Nephron (organoid): ENCODE measurements around the gene AXIN1.

ENCODE experiments used
- H3K27ac Mint-ChIP-seq, 3 experiments: 2 replicates each; pipeline ENCODE4 v1.8.0; 2020; ENCODE audit warnings: mixed read lengths in 3 of 3, mild to moderate bottlenecking in 2 of 3, moderate library complexity in 1 of 3
- H3K27me3 Mint-ChIP-seq: 2 replicates; pipeline ENCODE4 v1.8.0; 2021; ENCODE audit warnings: low read depth, mild to moderate bottlenecking, moderate library complexity, mixed read lengths
- H3K36me3 Mint-ChIP-seq: 2 replicates; pipeline ENCODE4 v1.8.0; 2020; ENCODE audit warnings: low read depth, mixed read lengths
- H3K4me1 Mint-ChIP-seq: 2 replicates; pipeline ENCODE4 v1.8.0; 2020; ENCODE audit warnings: mixed read lengths
- H3K4me3 Mint-ChIP-seq, 3 experiments: 2 replicates each; pipeline ENCODE4 v1.8.0; 2020; ENCODE audit warnings: mild to moderate bottlenecking in 3 of 3, mixed read lengths in 3 of 3, moderate library complexity in 2 of 3
- H3K9me3 Mint-ChIP-seq: 2 replicates; pipeline ENCODE4 v1.8.0; 2020; ENCODE audit warnings: mixed read lengths
- TF ChIP-seq, protein P1 (sequence below), 3 experiments: fragments of 200-600 bp; sonication (generic); IDR thresholded peaks; one replicate each; pipeline ENCODE4 v1.5.0; 2021; ENCODE audit warnings: antibody characterized with exemption in 3 of 3; ENCODE audit not compliant: unreplicated experiment in 3 of 3

AXIN1 gene

DNA sequence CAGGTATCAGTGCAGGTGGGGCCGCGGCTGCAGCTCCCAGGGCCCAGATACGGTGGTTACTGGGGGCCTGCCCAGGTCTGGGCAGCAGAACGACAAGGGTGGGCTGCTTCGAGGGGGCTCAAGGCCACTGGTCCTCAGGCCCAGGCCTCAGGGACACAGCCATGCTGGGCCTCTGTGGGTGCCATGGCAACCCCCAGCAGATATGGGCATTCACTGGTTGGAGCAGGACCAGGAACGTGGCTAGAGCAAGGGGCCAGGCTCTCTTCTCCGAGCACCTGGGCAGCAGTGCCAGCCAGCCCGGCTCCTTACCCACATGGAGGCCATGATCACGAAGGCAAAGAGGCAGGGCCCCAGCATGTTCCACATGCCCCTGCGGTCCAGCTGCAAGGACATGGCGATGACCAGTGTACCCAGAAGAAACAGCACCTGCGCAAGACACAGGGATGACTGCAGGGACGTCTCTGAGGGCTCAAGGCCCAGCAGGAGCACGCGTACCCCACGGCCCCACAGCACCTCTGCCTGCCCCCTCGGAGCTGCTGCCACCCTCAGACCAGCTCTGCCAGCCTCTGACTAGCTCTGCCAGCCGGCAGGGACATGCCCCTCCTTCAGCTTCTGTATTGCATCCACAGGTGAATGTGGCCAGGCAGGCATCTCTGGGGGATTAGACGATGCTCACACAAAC is 19.9 kb upstream of the AXIN1 start:
- Mint-ChIP-seq H3K9me3 (no peaks in the 10 kb centered on the region), H3K27ac (no peak overlapping the region), H3K36me3 (peaks cover 4% of the 10 kb centered on the region), H3K27me3 (no peaks in the 10 kb centered on the region), H3K4me3 (peak overlapping the region in 1 of 3 experiments; percentile 26), H3K4me1 (peaks cover 13% of the 10 kb centered on the region)
- TF ChIP-seq, protein P1, sequence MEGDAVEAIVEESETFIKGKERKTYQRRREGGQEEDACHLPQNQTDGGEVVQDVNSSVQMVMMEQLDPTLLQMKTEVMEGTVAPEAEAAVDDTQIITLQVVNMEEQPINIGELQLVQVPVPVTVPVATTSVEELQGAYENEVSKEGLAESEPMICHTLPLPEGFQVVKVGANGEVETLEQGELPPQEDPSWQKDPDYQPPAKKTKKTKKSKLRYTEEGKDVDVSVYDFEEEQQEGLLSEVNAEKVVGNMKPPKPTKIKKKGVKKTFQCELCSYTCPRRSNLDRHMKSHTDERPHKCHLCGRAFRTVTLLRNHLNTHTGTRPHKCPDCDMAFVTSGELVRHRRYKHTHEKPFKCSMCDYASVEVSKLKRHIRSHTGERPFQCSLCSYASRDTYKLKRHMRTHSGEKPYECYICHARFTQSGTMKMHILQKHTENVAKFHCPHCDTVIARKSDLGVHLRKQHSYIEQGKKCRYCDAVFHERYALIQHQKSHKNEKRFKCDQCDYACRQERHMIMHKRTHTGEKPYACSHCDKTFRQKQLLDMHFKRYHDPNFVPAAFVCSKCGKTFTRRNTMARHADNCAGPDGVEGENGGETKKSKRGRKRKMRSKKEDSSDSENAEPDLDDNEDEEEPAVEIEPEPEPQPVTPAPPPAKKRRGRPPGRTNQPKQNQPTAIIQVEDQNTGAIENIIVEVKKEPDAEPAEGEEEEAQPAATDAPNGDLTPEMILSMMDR (IDR thresholded peaks at IDR 0.05; ENCODE audit: unreplicated experiment in 3 of 3) = no peak

DNA sequence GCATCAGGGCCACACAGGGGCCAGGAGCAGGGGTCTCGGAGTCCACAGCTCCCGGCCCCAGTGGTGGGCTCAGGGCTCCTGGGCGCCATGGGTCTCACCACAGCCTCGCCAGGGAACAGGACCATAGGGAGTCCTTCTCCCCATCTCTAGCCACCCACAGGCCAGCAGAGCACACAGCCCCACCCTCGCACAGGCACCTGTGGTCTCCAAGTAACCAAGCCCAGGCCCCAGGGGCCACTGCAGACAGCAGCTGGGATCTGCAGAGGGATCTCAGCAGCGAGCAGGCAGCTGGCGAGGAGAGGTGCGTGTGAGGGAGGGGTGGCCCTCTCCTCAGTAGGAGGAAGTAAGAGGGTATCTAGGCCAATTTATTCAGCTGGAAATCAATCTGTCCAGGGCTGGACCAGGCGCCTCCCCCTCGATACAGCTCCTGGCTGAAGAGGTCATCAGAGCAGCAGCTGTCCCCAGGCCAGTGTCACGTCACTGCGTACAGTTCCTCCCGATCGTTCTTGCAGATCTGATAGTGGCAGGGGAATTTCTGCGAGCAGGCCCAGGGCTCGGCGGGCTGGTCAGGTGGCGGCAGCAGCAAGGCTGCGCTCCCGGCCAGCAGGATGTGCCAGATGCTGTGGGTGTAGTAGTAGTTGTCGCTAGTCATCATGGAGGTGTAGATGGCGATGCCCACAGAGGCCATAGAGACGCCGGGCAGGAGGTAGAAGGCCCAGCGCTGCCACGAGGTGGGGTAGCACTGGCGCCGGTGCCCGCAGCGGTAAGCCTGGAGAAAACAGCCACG is 19.2 kb upstream of the AXIN1 start:
- TF ChIP-seq, protein P1 (IDR thresholded peaks at IDR 0.05; ENCODE audit: unreplicated experiment in 3 of 3) = no peak
- Mint-ChIP-seq H3K36me3 (peaks cover 10% of the 10 kb centered on the region), H3K4me1 (peaks cover 13% of the 10 kb centered on the region), H3K9me3 (no peaks in the 10 kb centered on the region), H3K4me3 (peak overlapping the region; percentile 59 to 77 (median 69)), H3K27me3 (no peaks in the 10 kb centered on the region), H3K27ac (no peak overlapping the region)

DNA sequence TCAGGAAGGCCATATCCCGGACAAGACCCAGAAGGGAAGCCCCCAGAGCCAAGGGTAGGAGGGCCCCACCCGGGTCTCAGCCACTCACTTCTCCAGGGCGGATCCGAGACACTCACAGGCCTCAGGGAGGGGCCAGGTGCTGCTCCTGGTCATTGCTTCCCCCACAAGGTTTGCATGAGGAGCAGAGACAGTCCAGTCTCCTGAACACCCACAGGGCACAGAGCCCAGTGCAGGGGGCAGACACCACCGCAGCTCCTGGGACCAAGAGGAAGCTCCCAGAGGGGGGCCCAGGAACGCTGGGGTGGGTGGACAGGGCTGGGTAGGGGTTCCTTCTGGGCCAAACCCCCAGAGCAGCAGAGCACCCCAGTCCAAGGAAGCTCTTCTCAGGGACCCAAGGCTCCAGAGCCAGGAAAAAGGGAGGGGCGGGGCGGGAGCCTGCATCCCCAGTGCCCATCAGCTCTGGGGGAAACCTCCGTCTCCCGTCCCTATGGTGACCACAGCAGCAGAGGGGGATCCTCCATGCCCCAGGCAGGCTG is 18.5 kb upstream of the AXIN1 start:
- H3K27me3 Mint-ChIP-seq = no peaks in the 10 kb centered on the region
- H3K4me1 Mint-ChIP-seq = peaks cover 13% of the 10 kb centered on the region
- peak overlapping the region; percentile 85 to 89 (median 88) for H3K4me3 Mint-ChIP-seq
- peaks cover 11% of the 10 kb centered on the region for H3K36me3 Mint-ChIP-seq
- TF ChIP-seq, protein P1 (IDR thresholded peaks at IDR 0.05; ENCODE audit: unreplicated experiment in 3 of 3) = no peak
- peak overlapping the region; percentile 92 to 94 (median 92) for H3K27ac Mint-ChIP-seq
- H3K9me3 Mint-ChIP-seq = no peaks in the 10 kb centered on the region

DNA sequence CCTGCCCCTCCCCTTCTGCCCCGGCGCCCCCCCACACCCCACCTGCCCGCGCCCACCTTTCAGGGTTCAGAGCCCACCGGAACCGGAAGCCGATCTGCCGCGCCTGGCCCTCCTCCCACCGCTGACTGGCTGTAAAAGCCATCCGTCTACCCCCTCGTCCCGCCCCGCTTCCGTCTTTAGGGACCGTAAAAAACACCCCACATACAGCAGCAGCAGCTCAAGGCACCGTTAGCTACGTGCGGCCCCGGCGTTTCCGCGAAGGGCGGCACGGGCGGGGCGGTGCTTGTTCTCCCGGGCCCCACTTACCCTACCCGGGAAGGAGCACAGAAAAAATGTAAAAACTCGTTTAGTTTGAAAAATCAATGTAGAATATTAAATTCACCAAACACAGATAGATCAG is 17.9 kb upstream of the AXIN1 start, which contains the start of gene MRPL28:
Gene MRPL28, minus strand, starts transcription at position 96 of the 400 bp plus-strand sequence. CDS start 320 bp downstream, outside the sequence.
- H3K27ac Mint-ChIP-seq = peak within 1 kb of the TSS; percentile 92 to 94 (median 92)
- peaks cover 13% of the 10 kb centered on the region for H3K4me1 Mint-ChIP-seq
- H3K4me3 Mint-ChIP-seq = peak within 1 kb of the TSS; percentile 85 to 89 (median 88)
- TF ChIP-seq, protein P1 (IDR thresholded peaks at IDR 0.05; ENCODE audit: unreplicated experiment in 3 of 3) = no peak
- H3K27me3 Mint-ChIP-seq = no peaks in the 10 kb centered on the region
- H3K9me3 Mint-ChIP-seq = no peaks in the 10 kb centered on the region
- peaks cover 11% of the 10 kb centered on the region for H3K36me3 Mint-ChIP-seq

DNA sequence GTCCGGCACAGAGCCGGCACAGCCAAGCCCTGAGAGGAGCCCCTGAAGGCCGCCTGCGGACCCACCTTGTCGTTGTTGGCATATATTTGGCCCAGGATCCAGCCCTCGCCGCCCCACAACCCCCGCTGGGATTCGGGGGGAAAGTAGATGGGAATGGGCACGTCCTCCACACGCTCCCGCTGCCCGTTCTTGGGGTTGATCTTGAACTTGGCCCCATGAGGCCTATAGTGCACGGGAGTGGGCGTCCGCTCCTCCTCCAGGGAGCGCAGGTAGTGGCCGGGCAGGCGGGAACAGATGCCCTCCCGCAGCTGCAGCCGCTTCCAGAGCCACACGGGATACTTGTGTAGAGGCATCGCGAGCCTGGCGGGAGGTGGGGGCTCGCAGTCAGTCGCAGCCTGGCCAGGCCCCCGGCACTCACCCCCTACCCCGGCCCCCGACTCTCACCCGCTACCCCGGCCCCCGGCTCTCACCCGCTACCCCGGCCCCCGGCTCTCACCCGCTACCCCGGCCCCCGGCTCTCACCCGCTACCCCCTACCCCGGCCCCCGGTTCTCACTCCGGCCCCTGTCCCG is 17.4 kb upstream of the AXIN1 start:
- TF ChIP-seq, protein P1 (IDR thresholded peaks at IDR 0.05; ENCODE audit: unreplicated experiment in 3 of 3) = no peak
- Mint-ChIP-seq H3K27ac (peak overlapping the region; percentile 92 to 94 (median 92)), H3K27me3 (no peaks in the 10 kb centered on the region), H3K4me3 (peak overlapping the region; percentile 76 to 89 (median 85)), H3K4me1 (peaks cover 13% of the 10 kb centered on the region), H3K36me3 (peaks cover 11% of the 10 kb centered on the region), H3K9me3 (no peaks in the 10 kb centered on the region)
